Activated CD8-positive, alpha-beta memory T cell treated with anti-CD3 and anti-CD28 coated beads, Interleukin-2, amount 50 U/mL, for 48 hours (primary cell): Measurements from ENCODE around the gene EIF1AD.
"Not testable (repeated sequence)": the region's sequence is repeated elsewhere in the genome, so short reads cannot be mapped to it uniquely, and the experiment has no call there.

Source experiments
- DNase-seq: peaks from one replicate; pipeline ENCODE4 v3.0.0-alpha.2; 2020

The EIF1AD gene

GRCh38 chr11:66020618-66021357 lies 18.8 kb upstream of the EIF1AD start:
- no peak for DNase-seq

- DNase-seq: no peak
These were observed 18.3 kb upstream of the EIF1AD start for GRCh38 chr11:66020212-66020611.

- DNase-seq: no peak
These were observed 15.4 kb upstream of the EIF1AD start for GRCh38 chr11:66017321-66017720.

- no peak for DNase-seq
These were observed 14.8 kb upstream of the EIF1AD start for GRCh38 chr11:66016793-66017177.

- DNase-seq: no peak
These were observed 14.2 kb upstream of the EIF1AD start for GRCh38 chr11:66015936-66016792.

GRCh38 chr11:66015454-66015881 lies 13.5 kb upstream of the EIF1AD start:
- DNase-seq: no peak

GRCh38 chr11:66014804-66015453 lies 13.0 kb upstream of the EIF1AD start:
- no peak for DNase-seq

GRCh38 chr11:66013762-66014100 lies 11.8 kb upstream of the EIF1AD start:
- no peak for DNase-seq

- DNase-seq: no peak
These were observed 11.2 kb upstream of the EIF1AD start for GRCh38 chr11:66012946-66013761.

GRCh38 chr11:66012371-66012945 lies 10.5 kb upstream of the EIF1AD start:
- DNase-seq: no peak

GRCh38 chr11:66011785-66012303 lies 9.9 kb upstream of the EIF1AD start, which contains the start of gene CST6:
Gene CST6 (plus strand): TSS chr11:66012008. CDS start chr11:66012045, 37 bp downstream.
- DNase-seq: no peak

GRCh38 chr11:66011239-66011784 lies 9.4 kb upstream of the EIF1AD start:
- DNase-seq: no peak

- DNase-seq: not testable (repeated sequence)
These were observed 8.1 kb upstream of the EIF1AD start for GRCh38 chr11:66010036-66010435.

GRCh38 chr11:66008468-66009101 lies 6.6 kb upstream of the EIF1AD start:
- no peak for DNase-seq

- no peak for DNase-seq
These were observed 6.1 kb upstream of the EIF1AD start for GRCh38 chr11:66008095-66008467.

- DNase-seq: no peak
These were observed 5.3 kb upstream of the EIF1AD start for GRCh38 chr11:66007201-66007634.

GRCh38 chr11:66006891-66007176 lies 4.9 kb upstream of the EIF1AD start:
- no peak for DNase-seq

- DNase-seq: no peak
These were observed 4.4 kb upstream of the EIF1AD start for GRCh38 chr11:66006134-66006890.

GRCh38 chr11:66004186-66004585 lies 2.2 kb upstream of the EIF1AD start:
- DNase-seq: no peak

GRCh38 chr11:66003291-66003690 lies 1.3 kb upstream of the EIF1AD start:
- no peak for DNase-seq
